HG03571 (cell line): ENCODE measurements around the gene RFT1.
"Not testable (repeated sequence)": the region's sequence is repeated elsewhere in the genome, so short reads cannot be mapped to it uniquely, and the experiment has no call there.

Experiments used
- ATAC-seq: cut with Tn5 transposase; IDR thresholded peaks from one replicate; pipeline ENCODE4 v1.9.1; 2021; ENCODE audit not compliant: unreplicated experiment

The RFT1 gene

GRCh38 chr3:53163444-53164387 lies 33.5 kb upstream of the RFT1 start:
- no peak for ATAC-seq

DNA sequence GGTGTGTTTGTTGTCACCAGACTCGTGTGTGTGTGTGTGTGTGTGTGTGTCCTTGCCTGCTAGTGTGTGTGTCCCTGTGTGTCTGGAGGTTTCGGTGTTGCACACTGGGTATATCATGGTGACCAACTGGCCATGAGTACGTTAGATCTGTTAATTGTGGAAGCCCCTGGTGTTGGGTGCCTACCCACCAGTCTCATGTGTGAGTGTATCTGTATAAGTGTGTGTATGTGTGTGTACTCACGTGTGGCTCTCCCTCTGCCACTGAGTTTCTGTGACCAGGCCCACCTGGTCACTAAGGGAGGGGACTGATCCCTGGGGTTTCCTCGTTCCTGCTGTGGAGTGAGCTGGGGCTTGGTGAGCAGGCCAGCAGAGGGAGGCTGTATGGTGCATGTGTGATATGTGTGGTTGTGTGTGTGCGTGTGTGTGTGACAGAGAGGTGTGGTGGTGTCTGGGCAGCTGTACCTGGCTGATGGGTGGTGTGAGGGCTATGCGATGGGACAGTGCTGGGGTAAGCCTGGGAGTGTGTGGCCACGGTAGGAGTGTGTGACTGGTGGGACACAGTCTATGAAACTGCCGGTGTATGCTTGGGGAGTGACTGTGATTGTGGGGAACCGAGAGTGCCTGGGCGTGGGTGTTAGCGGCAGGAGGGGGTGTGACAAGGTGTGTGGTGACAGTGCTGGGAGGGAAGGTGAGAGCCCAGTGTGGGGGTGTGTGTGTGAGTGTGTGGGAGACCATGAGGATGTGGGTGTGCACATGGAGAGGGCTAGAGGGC lies 32.6 kb upstream of the RFT1 start:
- no peak for ATAC-seq

- no peak for ATAC-seq
Measured at GRCh38 chr3:53161820-53162671, 31.8 kb upstream of the RFT1 start.

- ATAC-seq, result no peak
Measured at GRCh38 chr3:53161450-53161819, 31.2 kb upstream of the RFT1 start.

DNA sequence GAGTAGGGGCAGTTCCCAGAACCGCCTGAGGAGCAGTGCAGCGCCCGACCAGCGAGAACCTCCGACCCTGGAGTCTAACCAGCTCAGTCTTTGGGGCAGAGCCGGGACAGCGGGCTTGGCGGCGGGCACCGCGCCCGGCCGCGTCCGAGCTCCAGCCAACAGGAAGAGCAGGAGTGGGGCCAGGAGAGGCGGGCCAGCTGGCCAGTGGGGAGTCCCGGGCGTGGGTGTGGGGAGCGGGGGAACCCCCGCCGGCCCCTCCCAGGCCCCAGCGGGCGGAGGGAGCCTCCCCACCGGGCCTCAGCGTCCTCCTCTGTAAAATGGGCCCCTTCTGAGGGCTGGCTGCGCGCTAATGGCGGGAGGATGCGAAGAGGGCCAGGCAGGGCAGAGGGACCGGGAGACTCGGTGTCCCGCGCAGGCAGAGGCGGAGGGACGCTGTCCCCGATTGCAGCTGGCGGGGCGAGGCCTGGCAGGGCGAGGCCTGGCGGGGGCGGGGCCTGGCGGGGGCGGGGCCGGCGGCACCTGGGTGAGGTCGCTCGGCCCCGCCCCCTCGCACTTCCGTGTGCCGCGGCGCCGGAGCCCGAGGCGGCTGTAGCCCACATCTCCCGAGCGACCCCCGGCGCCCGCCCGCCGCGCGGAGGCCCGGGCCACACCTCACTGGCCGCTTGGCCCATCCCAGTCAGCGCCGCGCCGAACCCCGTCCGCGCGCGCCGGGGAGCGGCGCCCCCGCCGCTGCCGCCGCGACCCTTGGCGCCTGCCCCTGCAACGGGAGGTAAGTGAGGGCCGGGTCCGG lies 30.6 kb upstream of the RFT1 start, which contains the start of gene PRKCD:
Gene PRKCD, plus strand, starts transcription at position 550 of the 790 bp plus-strand sequence. CDS start 17,214 bp downstream, outside the sequence.
- ATAC-seq, result peak; percentile 55

DNA sequence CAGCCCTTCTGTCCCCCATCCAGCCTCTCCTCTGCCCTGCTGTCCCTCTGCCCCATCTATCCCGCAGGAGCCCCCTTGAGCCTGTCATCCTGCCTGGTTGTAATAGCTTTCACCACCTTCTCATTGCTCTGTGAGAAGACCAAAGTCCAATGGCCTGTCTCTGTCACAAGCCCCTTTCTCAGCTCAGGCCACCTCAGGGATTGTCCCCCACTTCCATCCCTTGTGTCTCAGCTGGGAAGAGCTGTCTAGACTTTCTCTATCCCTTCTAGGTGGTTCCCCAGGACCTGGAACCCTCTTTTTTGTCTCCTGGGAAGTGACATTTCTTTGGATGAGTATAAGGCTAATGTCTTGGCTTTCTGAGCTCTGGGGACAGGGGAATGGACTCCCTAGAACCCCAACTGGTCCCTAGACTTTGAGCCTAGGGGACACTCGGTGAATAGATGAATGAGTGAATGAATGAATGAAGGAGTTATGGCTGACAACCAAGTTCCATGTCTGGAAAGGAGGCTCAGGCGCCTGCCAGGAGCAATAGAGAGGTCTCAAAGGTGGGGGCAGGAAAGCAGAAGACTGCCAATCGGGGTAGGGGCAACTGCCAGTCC lies 29.9 kb upstream of the RFT1 start:
- no peak for ATAC-seq

GRCh38 chr3:53159156-53160060 lies 29.2 kb upstream of the RFT1 start:
- ATAC-seq, result no peak

DNA sequence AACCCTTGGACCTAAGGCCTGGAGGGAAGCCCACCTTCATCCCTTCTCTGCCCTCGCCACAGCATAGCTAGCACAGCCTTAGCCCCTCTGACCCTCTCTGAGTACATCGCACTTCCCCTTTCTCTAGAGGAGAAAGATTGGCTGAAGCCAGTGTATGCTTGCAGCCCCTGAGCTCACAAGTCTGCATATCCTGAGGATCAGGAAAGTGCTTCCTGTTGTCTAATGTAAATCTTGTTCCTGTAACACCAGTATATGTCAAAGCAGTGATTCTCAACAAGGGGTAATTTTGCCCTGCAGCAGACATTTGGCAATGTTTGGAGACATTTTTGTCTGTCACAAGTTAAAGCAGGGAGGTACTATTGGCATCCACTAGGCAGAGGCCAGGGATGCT lies 28.5 kb upstream of the RFT1 start:
- ATAC-seq, result no peak

- no peak for ATAC-seq
Measured at GRCh38 chr3:53157974-53158580, 27.8 kb upstream of the RFT1 start.

DNA sequence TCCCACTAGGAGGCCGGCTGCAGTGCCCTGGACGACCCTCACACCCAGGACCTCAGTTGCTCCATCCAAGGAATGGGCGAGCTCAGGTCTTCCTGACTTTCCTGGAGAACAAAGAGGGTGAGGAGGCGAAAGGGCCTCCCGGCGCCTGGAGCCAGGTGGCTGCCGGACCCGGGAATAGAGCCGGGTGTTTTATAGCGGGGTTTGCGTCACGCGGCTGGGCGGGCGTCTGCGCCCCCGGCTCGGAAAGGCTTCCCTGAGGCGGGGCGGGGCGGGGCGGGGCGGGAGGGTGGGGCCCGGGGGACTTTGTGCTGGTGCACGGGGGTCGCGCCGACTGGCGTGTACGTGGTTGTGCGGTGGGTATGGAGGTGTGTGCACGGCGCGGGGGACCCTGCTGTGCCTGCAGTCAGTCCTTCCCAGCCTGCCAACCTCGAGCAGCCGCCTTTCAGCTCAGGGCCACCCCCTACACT lies 26.2 kb upstream of the RFT1 start:
- no peak for ATAC-seq

- no peak for ATAC-seq
Measured at GRCh38 chr3:53155760-53156159, 25.5 kb upstream of the RFT1 start.

GRCh38 chr3:53154881-53155285 lies 24.6 kb upstream of the RFT1 start:
- no peak for ATAC-seq

DNA sequence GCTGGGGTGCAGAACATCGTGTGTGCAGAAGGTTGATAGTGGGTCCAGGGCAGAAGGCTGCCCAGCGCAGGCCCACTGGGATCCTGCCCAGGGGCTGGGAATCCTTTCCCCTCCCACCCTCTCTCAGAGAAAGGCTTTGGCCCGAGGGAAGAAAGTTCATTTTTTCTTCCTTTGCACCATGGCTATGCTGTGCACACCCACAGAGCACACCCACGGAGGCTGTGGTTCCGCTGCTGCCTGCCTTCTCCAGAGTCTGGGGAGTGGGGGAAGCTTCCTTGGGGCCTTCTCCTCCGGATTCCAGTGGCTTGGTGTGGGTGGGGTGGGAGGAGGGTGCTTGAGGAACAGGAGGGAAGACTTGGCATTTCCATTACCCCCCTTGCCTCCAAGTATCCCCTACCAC lies 23.7 kb upstream of the RFT1 start:
- no peak for ATAC-seq

GRCh38 chr3:53153264-53153823 lies 23.1 kb upstream of the RFT1 start:
- no peak for ATAC-seq

GRCh38 chr3:53151870-53152660 lies 21.8 kb upstream of the RFT1 start:
- ATAC-seq, result no peak

- no peak for ATAC-seq
Measured at GRCh38 chr3:53151465-53151864, 21.2 kb upstream of the RFT1 start.

GRCh38 chr3:53151086-53151438 lies 20.8 kb upstream of the RFT1 start:
- not testable (repeated sequence) for ATAC-seq
